DMS 273 treated with DMSO at 0.1 percent for 48 hours (cell line): Measurements from ENCODE around the gene KCNK10.
"Not testable (repeated sequence)": the region's sequence is repeated elsewhere in the genome, so short reads cannot be mapped to it uniquely, and the experiment has no call there.

Experiments
- DNase-seq: peaks from one replicate; lab custom pipeline; 2025; lab: John Stamatoyannopoulos, UW

The KCNK10 gene

GRCh38 chr14:88269806-88270420 is 53.2 kb downstream of the KCNK10 start:
- DNase-seq: no peak

GRCh38 chr14:88266474-88266873 is 56.6 kb downstream of the KCNK10 start:
- DNase-seq: no peak

GRCh38 chr14:88264116-88264515 is 59.0 kb downstream of the KCNK10 start:
- DNase-seq: no peak

GRCh38 chr14:88261302-88261701 is 61.8 kb downstream of the KCNK10 start:
- DNase-seq: not testable (repeated sequence)

GRCh38 chr14:88258021-88258420 is 65.0 kb downstream of the KCNK10 start:
- no peak for DNase-seq

GRCh38 chr14:88256997-88257950 is 65.8 kb downstream of the KCNK10 start:
- no peak for DNase-seq

- DNase-seq: no peak
Observed at GRCh38 chr14:88255798-88256197, 67.3 kb downstream of the KCNK10 start.

GRCh38 chr14:88255196-88255595 is 67.9 kb downstream of the KCNK10 start:
- DNase-seq: no peak

- no peak for DNase-seq
Observed at GRCh38 chr14:88252498-88252897, 70.6 kb downstream of the KCNK10 start.

- no peak for DNase-seq
Observed at GRCh38 chr14:88251650-88252049, 71.4 kb downstream of the KCNK10 start.

GRCh38 chr14:88249266-88249665 is 73.8 kb downstream of the KCNK10 start:
- DNase-seq: no peak

- DNase-seq: no peak
Observed at GRCh38 chr14:88248606-88249005, 74.5 kb downstream of the KCNK10 start.

GRCh38 chr14:88247228-88247627 is 75.8 kb downstream of the KCNK10 start:
- DNase-seq: no peak

- DNase-seq: no peak
Observed at GRCh38 chr14:88245321-88245720, 77.7 kb downstream of the KCNK10 start.

GRCh38 chr14:88243946-88244345 is 79.1 kb downstream of the KCNK10 start:
- no peak for DNase-seq

- no peak for DNase-seq
Observed at GRCh38 chr14:88242446-88242845, 80.6 kb downstream of the KCNK10 start.

GRCh38 chr14:88241810-88242209 is 81.3 kb downstream of the KCNK10 start:
- no peak for DNase-seq

GRCh38 chr14:88234442-88234841 is 88.6 kb downstream of the KCNK10 start:
- DNase-seq: no peak

- DNase-seq: no peak
Observed at GRCh38 chr14:88233915-88234314, 89.2 kb downstream of the KCNK10 start.

- no peak for DNase-seq
Observed at GRCh38 chr14:88232771-88233170, 90.3 kb downstream of the KCNK10 start.

GRCh38 chr14:88231603-88232002 is 91.5 kb downstream of the KCNK10 start:
- DNase-seq: no peak

GRCh38 chr14:88229428-88229827 is 93.6 kb downstream of the KCNK10 start:
- DNase-seq: no peak

- DNase-seq: no peak
Observed at GRCh38 chr14:88228522-88229236, 94.4 kb downstream of the KCNK10 start.
